ENCODE results near the gene CDH1.
A peak's percentile ranks its signal among the peaks of the same experiment; 100 is the strongest.

CDH1 gene

DNA sequence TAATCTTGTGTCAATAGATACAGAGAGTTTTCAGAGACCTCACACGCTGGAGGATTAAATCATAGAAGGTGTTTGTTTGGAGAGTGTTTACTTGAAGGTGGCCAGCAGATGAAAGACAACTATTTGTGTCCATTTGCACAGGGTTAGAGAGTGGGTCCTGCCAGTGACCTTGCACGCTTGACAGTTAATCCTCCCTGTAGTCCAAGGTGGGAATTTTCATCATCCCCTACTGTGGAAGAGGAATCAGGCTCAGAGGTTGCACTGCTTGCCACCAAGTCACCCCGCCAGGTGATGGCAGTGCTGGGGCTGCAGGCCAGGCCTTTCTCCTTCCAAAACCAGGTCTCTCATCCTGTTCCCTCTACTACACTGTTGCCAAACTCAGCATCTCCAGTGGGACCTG is 12.3 kb downstream of the CDH1 start:
- DNase-seq, result no peak
- H3K9me3 ChIP-seq (ENCODE audit: severe bottlenecking), result no peaks in the 10 kb centered on the region
- TF ChIP-seq, protein P1, sequence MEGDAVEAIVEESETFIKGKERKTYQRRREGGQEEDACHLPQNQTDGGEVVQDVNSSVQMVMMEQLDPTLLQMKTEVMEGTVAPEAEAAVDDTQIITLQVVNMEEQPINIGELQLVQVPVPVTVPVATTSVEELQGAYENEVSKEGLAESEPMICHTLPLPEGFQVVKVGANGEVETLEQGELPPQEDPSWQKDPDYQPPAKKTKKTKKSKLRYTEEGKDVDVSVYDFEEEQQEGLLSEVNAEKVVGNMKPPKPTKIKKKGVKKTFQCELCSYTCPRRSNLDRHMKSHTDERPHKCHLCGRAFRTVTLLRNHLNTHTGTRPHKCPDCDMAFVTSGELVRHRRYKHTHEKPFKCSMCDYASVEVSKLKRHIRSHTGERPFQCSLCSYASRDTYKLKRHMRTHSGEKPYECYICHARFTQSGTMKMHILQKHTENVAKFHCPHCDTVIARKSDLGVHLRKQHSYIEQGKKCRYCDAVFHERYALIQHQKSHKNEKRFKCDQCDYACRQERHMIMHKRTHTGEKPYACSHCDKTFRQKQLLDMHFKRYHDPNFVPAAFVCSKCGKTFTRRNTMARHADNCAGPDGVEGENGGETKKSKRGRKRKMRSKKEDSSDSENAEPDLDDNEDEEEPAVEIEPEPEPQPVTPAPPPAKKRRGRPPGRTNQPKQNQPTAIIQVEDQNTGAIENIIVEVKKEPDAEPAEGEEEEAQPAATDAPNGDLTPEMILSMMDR (IDR thresholded peaks at IDR 0.05; ENCODE audit: low read depth, low read length), result peak; percentile 25; the same call in 1 of the 2 replicates
- H3K27me3 ChIP-seq (ENCODE audit: insufficient read depth, low read depth, severe bottlenecking), result no peaks in the 10 kb centered on the region
- no peak overlapping the region for H3K4me3 ChIP-seq (ENCODE audit: low read depth, low read length)
- H3K27ac ChIP-seq, result no peak overlapping the region
- H3K36me3 ChIP-seq, result no peaks in the 10 kb centered on the region

DNA sequence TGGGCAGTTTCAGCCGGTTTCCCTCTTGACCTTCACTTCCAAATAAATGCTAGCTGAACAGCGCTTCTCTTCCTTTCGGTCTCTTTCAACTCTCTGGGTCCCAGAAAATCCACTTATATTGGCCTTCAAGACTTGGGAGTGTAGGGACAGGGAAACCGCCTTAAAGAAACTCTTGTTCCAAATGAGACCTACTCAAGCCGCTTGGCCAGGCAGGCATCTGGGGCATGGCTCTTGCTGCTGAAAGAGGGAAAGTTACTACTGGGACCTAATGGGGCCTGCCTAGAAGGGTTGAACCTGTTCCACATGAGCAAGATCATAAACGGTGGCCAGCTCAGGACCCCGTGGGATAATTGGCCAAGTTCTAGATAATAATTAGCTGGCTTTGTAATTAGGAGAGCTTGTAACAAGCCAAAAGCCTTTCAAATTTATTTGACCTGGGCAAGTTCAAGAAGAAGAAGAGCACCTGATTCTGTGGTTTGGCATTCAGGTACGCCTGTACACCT is 13.2 kb downstream of the CDH1 start:
- H3K27ac ChIP-seq, result no peak overlapping the region
- TF ChIP-seq, protein P1 (IDR thresholded peaks at IDR 0.05; ENCODE audit: low read depth, low read length), result no peak
- no peak for DNase-seq
- no peak overlapping the region for H3K4me3 ChIP-seq (ENCODE audit: low read depth, low read length)
- no peaks in the 10 kb centered on the region for H3K27me3 ChIP-seq (ENCODE audit: insufficient read depth, low read depth, severe bottlenecking)
- no peaks in the 10 kb centered on the region for H3K9me3 ChIP-seq (ENCODE audit: severe bottlenecking)
- H3K36me3 ChIP-seq, result no peaks in the 10 kb centered on the region

DNA sequence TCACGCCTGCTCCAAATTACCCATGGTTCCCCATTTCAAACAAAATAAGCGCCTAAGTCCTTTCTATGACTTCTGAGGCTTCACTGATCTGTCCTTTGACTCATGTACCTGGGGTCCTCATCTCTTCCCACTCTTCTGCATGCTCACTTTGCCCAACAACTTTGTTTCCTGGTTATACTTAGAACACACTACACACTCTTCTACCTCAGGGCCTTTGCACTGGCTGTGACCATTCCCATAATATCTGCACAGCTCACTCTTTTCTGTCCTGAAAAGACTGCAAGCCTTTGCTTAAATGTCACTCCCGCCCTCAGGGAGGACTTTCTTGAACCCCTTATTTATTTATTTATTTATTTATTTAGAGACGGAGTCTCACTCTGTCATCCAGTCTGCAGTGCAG is 14.1 kb downstream of the CDH1 start:
- Histone ChIP-seq H3K36me3 (no peaks in the 10 kb centered on the region), H3K27ac (no peak overlapping the region), H3K4me3 (ENCODE audit: low read depth, low read length) (no peak overlapping the region), H3K9me3 (ENCODE audit: severe bottlenecking) (no peaks in the 10 kb centered on the region), H3K27me3 (ENCODE audit: insufficient read depth, low read depth, severe bottlenecking) (no peaks in the 10 kb centered on the region)
- no peak for DNase-seq
- TF ChIP-seq, protein P1 (IDR thresholded peaks at IDR 0.05; ENCODE audit: low read depth, low read length), result no peak

DNA sequence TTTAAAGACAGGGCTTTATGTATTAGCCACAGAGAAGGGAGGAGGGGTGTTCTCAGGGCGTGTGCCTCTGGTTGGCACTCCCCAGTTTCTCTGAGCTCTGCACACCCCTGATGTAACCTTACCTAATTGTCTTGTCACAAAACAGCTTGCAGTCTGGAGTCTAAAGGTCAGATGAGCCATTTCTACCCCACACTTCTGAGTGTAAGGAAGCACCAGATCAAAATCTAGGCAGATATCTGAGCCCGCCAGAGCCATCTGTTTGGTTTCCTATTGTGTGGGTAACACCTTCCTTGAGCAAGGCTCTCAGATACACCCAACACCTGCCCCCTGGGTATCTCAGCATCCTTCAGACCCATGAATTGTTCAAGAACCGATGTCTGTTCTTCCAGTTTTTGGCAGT is 15.5 kb downstream of the CDH1 start:
- Histone ChIP-seq H3K36me3 (no peaks in the 10 kb centered on the region), H3K9me3 (ENCODE audit: severe bottlenecking) (no peaks in the 10 kb centered on the region), H3K27me3 (ENCODE audit: insufficient read depth, low read depth, severe bottlenecking) (no peaks in the 10 kb centered on the region), H3K27ac (peak overlapping the region; percentile 34; the same call in 1 of the 2 replicates), H3K4me3 (ENCODE audit: low read depth, low read length) (no peak overlapping the region)
- no peak for DNase-seq
- TF ChIP-seq, protein P1 (IDR thresholded peaks at IDR 0.05; ENCODE audit: low read depth, low read length), result no peak

DNA sequence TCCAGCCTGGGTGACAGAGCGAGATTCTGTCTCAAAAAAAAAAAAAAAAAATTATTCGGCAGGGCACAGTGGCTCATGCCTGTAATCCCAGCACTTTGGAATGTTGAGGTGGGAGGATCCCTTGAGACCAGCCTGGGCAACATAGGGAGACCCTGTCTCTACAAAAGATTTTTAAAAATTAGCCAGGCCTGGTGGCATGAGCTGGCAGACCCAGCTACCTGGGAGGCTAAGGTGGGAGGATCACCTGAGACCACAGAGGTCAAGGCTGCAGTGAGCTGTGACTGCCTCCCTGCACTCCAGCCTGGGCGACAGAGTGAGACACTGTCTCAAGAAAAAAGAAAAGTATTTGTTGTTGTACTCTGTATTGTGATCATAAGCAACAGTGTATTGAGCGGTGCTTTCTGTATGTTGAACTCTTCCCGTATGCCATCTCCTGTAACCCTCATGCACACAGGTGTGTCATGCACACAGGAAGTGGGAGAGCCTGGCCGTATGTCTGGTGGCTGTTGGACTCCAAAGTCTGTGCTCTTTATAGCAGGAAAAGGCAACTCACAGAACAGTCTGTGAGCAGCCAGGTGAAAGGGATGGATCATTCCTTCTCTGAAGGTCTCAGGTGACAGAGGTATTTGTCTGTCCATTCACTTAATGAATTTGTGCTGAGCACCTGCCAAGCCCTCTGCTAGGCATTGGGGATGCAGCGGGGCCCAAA is 17.1 kb downstream of the CDH1 start:
- Histone ChIP-seq H3K9me3 (ENCODE audit: severe bottlenecking) (no peaks in the 10 kb centered on the region), H3K36me3 (no peaks in the 10 kb centered on the region), H3K27ac (no peak overlapping the region), H3K27me3 (ENCODE audit: insufficient read depth, low read depth, severe bottlenecking) (no peaks in the 10 kb centered on the region), H3K4me3 (ENCODE audit: low read depth, low read length) (no peak overlapping the region)
- no peak for DNase-seq
- TF ChIP-seq, protein P1 (IDR thresholded peaks at IDR 0.05; ENCODE audit: low read depth, low read length), result no peak
